HPDE6-E6E7 (cell line): Measurements from ENCODE around the gene GNAI2.

Experiments used
- DNase-seq: peaks from one replicate; pipeline ENCODE4 v3.0.0; 2011; ENCODE audit warnings: missing footprints; ENCODE audit errors: extremely low spot score

Gene GNAI2

GRCh38 chr3:50297896-50298725, 62.1 kb downstream of the GNAI2 start:
- DNase-seq: no peak

- peak; percentile 71 for DNase-seq
Measured at GRCh38 chr3:50298836-50299637, 63.0 kb downstream of the GNAI2 start, which contains the start of the genes HYAL3 and NAA80. Gene HYAL3 (minus strand): TSS chr3:50299405. CDS start chr3:50295602, 3,803 bp downstream. Gene NAA80 (minus strand): TSS chr3:50299405. CDS start chr3:50297463, 1,942 bp downstream.

- peak; percentile 60 for DNase-seq
Measured at GRCh38 chr3:50299638-50299928, 63.6 kb downstream of the GNAI2 start.

GRCh38 chr3:50299929-50300680, 64.1 kb downstream of the GNAI2 start:
- DNase-seq: no peak

- no peak for DNase-seq
Measured at GRCh38 chr3:50300681-50301254, 64.8 kb downstream of the GNAI2 start.

GRCh38 chr3:50302095-50303012, 66.3 kb downstream of the GNAI2 start:
- no peak for DNase-seq

GRCh38 chr3:50303013-50303815, 67.2 kb downstream of the GNAI2 start, which contains the start of gene HYAL1:
Gene HYAL1 (minus strand): TSS chr3:50303574. CDS start chr3:50302956, 618 bp downstream.
- DNase-seq: no peak

- DNase-seq: no peak
Measured at GRCh38 chr3:50304601-50305000, 68.6 kb downstream of the GNAI2 start.
